HG03354 (cell line): ENCODE results near the gene ADAMTS4.

ENCODE experiments used
- ATAC-seq: cut with Tn5 transposase; IDR thresholded peaks from one replicate; pipeline ENCODE4 v1.9.1; 2021; ENCODE audit warnings: mild to moderate bottlenecking; ENCODE audit not compliant: unreplicated experiment, poor library complexity, severe bottlenecking

Gene ADAMTS4

GRCh38 chr1:161159913-161160243 is 39.0 kb downstream of the ADAMTS4 start:
- no peak for ATAC-seq

- ATAC-seq: peak; percentile 88
These were observed 39.6 kb downstream of the ADAMTS4 start, which contains the start of gene USP21 for GRCh38 chr1:161159087-161159912. Gene USP21, plus strand, starts transcription at chr1:161159500. Its CDS starts 1,141 bp downstream, at chr1:161160641.

DNA sequence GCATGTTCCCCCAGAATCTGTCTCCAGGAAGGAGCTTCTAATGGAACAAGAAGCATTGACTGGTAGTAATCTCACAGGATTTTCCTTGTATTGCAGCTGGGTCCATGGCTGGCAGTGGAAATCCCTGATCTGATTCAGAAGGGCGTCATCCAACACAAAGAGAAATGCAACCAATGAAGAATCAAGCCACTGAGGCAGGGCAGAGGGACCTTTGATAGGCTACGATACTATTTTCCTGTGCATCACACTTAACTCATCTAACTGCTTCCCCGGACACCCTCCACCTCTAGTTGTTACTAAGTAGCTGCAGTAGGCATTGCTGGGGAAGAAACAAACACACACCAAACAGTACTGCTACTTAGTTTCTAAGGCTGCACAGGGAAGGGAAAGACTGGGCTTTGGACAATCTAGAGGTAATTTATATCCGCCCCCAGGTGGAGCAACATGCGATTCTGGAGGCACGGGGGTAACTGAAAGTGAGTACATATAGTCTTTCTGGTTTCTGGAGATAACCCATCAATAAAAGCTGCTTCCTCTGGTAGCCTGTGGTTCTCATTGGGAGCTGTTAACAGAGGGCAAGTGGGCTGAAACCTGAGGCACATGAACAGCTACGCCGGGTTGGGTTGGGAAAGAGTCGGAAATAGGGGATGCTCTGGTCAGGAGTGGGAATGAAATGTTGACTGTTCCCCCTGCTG is 40.4 kb downstream of the ADAMTS4 start:
- no peak for ATAC-seq

GRCh38 chr1:161157867-161158266 is 41.0 kb downstream of the ADAMTS4 start:
- ATAC-seq: no peak

GRCh38 chr1:161153682-161154337 is 45.0 kb downstream of the ADAMTS4 start, which contains the start of gene UFC1:
Gene UFC1, plus strand, starts transcription at chr1:161153978. Its CDS starts 20 bp downstream, at chr1:161153998.
- peak; percentile 91 for ATAC-seq

- ATAC-seq: peak; percentile 19
These were observed 45.7 kb downstream of the ADAMTS4 start for GRCh38 chr1:161153176-161153575.

DNA sequence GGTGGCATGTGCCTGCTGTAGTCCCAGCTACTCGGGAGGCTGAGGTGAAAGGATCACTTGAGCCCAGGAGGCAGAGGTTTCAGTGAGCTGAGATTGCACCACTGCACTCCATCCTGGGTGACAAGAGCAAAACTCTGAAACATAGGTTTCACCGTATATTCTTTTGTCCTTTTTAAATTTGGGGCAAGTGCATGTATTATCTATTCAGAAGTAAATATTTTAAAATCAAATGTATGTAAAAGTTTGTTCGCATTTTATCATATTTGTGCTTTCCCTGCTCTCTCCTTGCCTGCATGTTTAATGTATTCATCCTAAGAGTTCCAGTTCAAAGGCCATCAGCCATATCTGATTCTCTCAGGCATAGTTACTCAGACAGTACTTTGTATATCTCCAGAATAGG is 53.0 kb downstream of the ADAMTS4 start:
- no peak for ATAC-seq

DNA sequence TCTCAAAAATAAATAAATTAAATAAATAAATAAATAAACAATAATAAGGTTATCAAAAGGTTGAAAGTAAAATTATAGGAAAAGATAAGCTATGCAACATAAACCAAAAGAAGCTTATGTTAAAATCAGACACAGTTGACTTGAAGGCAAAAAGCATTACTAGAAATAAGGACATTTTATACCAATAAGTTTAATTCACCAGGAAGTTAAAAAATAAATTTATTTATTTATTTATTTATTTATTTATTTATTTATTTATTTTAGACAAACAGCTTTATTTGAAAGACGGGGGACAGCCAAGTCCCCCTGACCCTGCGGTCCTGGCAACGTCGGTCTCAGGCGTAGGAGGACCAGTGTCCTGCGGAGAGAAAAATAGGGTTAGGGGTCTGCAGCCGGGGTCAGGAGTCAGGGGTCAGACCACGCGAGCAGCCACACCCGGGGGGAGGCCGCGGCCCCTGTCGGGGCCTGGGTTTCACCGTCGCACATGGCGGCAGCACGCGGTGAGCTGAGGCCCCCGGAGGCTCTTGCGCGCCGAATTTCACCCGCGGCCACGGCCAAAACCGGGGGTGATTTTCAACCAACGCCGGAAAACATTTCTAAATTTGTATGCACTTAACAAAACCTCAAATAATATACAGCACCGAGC is 58.0 kb downstream of the ADAMTS4 start:
- ATAC-seq: no peak

DNA sequence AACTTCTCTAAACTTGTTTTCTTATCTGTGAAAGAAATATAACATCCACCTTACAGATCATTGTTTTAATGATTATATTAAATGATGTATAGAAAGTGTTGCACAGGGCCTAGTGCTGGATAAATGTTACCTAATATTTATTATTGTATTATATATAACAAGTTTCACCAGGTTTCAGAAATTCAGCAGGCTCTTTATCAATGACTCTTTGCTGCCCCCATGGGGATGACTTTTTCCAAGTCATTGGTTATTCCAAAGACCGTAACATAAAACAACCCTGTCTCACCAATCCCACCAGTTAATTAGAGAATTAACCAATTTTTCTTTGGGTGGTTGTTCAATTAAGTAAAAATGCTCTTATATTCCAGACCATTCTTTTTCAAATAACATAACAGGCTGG is 59.1 kb downstream of the ADAMTS4 start:
- ATAC-seq: no peak

GRCh38 chr1:161138431-161138830 is 60.4 kb downstream of the ADAMTS4 start:
- ATAC-seq: no peak

DNA sequence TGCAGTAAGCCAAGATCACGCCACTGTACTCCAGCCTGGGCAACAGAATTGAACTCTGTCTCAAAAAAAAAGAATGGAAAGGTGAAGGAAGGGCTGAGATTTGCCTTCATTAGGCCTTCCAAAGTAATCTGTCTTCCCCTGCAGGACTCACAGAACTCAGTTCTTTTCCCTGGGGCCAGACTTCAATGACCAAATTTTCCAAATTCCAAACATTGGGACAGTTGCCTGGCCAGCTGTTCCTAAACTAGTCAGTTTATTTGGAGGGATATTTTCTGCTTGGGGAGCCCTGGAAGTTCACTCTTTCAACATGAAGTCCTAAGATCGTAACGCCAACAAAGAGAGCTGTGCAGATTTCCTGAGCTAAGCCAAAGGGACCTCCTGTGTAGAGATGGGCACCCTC is 61.0 kb downstream of the ADAMTS4 start:
- ATAC-seq: no peak
